MM.1S (cell line): ENCODE data around the gene SRCIN1.

Experiments
- DNase-seq: peaks from one replicate; pipeline ENCODE4 v3.0.0-alpha.2; 2015
- H2AFZ ChIP-seq: fragments of 300-600 bp; sonication (generic); 2 replicates; pipeline ENCODE4 v1.6.0; 2016; ENCODE audit warnings: antibody characterized with exemption, low read length
- H3F3A ChIP-seq: fragments of 300-600 bp; sonication (generic); 2 replicates; pipeline ENCODE4 v1.6.1; 2016; ENCODE audit warnings: mild to moderate bottlenecking, antibody characterized with exemption, low read length, moderate library complexity, mixed read lengths; ENCODE audit not compliant: insufficient read depth
- H3K27ac ChIP-seq: fragments of 300-600 bp; sonication (generic); 2 replicates; pipeline ENCODE4 v1.5.1; 2016; ENCODE audit warnings: mild to moderate bottlenecking, low read length
- H3K27me3 ChIP-seq: fragments of 300-600 bp; sonication (generic); replicated peaks from 2 replicates; pipeline ENCODE4 v1.6.0; 2016; ENCODE audit warnings: low read length; ENCODE audit not compliant: insufficient read depth
- H3K36me3 ChIP-seq: fragments of 300-600 bp; sonication (generic); replicated peaks from 2 replicates; pipeline ENCODE4 v1.6.1; 2016; ENCODE audit warnings: mild to moderate bottlenecking, low read length, mixed read lengths; ENCODE audit not compliant: insufficient read depth
- H3K4me1 ChIP-seq: fragments of 300-600 bp; sonication (generic); 2 replicates; pipeline ENCODE4 v1.6.1; 2016; ENCODE audit warnings: low read length, mixed read lengths
- H3K4me2 ChIP-seq: fragments of 300-600 bp; sonication (generic); 2 replicates; pipeline ENCODE4 v1.6.0; 2016; ENCODE audit warnings: low read depth, low read length
- H3K4me3 ChIP-seq: fragments of 300-600 bp; sonication (generic); 2 replicates; pipeline ENCODE4 v1.5.1; 2016; ENCODE audit warnings: low read length, mixed read lengths
- H3K79me2 ChIP-seq: fragments of 300-600 bp; sonication (generic); 2 replicates; pipeline ENCODE4 v1.6.1; 2016; ENCODE audit warnings: mixed run types, low read length, mixed read lengths
- H3K9ac ChIP-seq: fragments of 300-600 bp; sonication (generic); 2 replicates; pipeline ENCODE4 v1.6.1; 2016; ENCODE audit warnings: low read length, mixed read lengths
- H3K9me2 ChIP-seq: fragments of 300-600 bp; sonication (generic); replicated peaks from 2 replicates; pipeline ENCODE4 v1.6.1; 2016; ENCODE audit warnings: mild to moderate bottlenecking, low read length, mixed read lengths; ENCODE audit not compliant: insufficient read depth
- H3K9me3 ChIP-seq: fragments of 300-600 bp; sonication (generic); replicated peaks from 2 replicates; pipeline ENCODE4 v1.6.1; 2016; ENCODE audit warnings: mild to moderate bottlenecking, low read length, mixed read lengths; ENCODE audit not compliant: insufficient read depth
- H4K20me1 ChIP-seq: fragments of 300-600 bp; sonication (generic); 2 replicates; pipeline ENCODE4 v1.6.1; 2016; ENCODE audit warnings: mild to moderate bottlenecking, low read length, moderate library complexity, mixed read lengths; ENCODE audit not compliant: insufficient read depth
- EZH2 ChIP-seq: fragments of 300-600 bp; sonication (generic); optimal IDR thresholded peaks from 2 replicates; pipeline ENCODE3; 2017; ENCODE audit warnings: low read depth, mild to moderate bottlenecking, antibody characterized with exemption, low read length, mixed read lengths
- EZH2phosphoT487 ChIP-seq: fragments of 300-600 bp; sonication (generic); IDR thresholded peaks from 2 replicates; pipeline ENCODE4 v1.6.1; 2018; ENCODE audit warnings: antibody characterized with exemption, low read length
- TF ChIP-seq, protein P1 (sequence below): fragments of 300-600 bp; sonication (generic); IDR thresholded peaks from 2 replicates; pipeline ENCODE4 v1.5.1; 2016; ENCODE audit warnings: antibody characterized with exemption, low read length, mixed read lengths

Gene SRCIN1

DNA sequence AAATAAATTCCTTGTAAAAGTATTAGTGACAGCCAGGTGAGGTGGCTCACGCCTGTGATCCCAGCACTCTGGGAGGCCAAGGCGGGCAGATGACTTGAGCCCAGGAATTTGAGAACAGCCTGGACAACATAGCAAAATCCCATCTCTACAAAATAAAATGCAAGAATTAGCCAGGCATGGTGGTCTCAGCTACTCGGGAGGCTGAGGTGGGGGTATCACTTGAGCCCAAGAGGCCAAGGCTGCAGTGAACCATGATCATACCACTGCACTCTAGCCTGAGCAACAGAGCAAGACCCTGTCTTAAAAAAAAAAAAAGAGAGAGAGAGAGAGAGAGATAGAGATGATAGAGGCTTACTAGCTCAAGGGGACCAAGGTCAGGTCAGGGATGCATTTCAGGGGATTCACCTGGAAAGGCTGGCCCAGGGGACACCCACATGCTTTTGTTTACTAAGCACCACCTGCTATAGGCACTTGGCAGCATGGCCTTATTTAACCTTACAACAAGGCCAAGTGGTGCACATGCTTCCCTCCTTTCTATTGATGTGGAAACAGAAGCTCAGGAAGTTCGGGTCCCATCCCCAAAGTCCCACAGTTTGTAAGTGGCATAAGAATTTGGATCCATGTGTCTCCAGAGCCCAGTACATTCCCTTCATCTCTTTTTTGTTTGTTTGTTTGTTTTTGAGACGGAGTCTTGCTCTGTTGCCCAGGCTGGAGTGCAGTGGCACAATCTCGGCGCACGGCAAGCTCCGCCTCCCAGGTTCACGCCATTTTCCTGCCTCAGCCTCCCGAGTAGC, 12.4 kb upstream of the SRCIN1 start:
- Histone ChIP-seq H3F3A (no peaks in the 10 kb centered on the region), H3K27ac (no peak overlapping the region), H3K4me1 (no peaks in the 10 kb centered on the region), H2AFZ (no peak overlapping the region), H3K9me2 (no peaks in the 10 kb centered on the region), H3K9ac (no peak overlapping the region), H4K20me1 (no peaks in the 10 kb centered on the region), H3K4me3 (no peak overlapping the region), H3K79me2 (no peaks in the 10 kb centered on the region), H3K9me3 (no peaks in the 10 kb centered on the region), H3K27me3 (no peaks in the 10 kb centered on the region; the same call in 1 of the 2 replicates), H3K36me3 (no peaks in the 10 kb centered on the region), H3K4me2 (no peak overlapping the region)
- no peak for TF ChIP-seq EZH2
- no peak for TF ChIP-seq EZH2phosphoT487
- TF ChIP-seq, protein P1, sequence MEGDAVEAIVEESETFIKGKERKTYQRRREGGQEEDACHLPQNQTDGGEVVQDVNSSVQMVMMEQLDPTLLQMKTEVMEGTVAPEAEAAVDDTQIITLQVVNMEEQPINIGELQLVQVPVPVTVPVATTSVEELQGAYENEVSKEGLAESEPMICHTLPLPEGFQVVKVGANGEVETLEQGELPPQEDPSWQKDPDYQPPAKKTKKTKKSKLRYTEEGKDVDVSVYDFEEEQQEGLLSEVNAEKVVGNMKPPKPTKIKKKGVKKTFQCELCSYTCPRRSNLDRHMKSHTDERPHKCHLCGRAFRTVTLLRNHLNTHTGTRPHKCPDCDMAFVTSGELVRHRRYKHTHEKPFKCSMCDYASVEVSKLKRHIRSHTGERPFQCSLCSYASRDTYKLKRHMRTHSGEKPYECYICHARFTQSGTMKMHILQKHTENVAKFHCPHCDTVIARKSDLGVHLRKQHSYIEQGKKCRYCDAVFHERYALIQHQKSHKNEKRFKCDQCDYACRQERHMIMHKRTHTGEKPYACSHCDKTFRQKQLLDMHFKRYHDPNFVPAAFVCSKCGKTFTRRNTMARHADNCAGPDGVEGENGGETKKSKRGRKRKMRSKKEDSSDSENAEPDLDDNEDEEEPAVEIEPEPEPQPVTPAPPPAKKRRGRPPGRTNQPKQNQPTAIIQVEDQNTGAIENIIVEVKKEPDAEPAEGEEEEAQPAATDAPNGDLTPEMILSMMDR: no peak
- DNase-seq: no peak

DNA sequence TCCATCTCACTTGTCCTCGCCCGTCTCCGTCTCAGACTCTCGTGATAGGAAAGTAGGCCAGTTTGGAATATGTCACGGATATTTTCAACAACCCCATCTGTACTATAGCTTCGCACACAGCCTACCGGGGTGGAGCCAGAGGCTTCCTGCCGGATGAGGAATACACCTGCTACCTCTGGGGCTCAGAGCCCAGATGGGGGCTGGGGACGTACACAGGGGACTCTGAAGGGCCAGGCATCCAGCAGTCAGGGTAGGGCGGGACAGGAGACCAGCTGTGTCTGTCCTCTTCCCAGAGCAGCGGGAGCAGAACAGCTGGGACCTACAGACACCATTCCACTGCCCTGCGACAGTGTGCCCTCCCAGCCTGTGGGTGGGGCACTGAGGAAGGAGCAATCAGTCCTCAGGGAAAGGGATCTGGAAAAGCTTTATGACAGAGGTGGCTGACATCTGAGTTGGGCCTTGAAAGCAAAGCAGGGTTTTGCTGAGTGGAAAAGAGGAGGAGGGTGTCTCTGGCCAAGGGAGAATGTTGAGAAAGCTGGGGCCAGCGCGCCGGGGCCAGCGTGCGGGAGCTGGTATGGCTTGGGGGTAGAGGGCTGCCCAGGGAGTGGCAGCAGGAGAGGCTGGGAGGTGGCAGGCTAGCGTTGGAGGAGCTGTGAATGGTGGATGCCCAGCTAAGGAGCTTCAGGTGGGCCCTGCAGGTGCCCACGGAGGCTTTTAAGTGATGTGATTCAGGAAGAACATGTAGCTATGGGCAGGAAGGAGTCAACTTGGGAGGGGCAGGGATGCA, 11.5 kb upstream of the SRCIN1 start:
- DNase-seq: no peak

DNA sequence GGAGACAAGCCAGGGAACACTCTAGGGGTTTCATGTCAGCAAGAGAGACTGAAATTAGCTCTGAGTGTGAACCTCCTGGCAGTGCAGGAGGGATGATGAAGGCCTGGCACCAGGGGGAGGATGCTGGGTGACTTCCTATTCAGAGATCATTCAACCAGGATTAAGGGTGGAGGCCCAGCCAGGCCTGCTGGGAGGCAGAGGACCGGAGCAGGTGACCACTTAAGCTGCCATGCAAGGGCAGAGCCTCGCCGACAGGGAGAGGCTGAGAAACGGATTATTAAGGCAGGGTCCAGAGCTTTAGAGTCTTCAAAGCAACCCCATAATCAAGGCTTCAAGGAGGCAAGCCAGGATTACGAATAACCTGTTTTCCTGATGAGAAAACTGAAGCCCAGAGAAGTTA, 10.6 kb upstream of the SRCIN1 start:
- Histone ChIP-seq H2AFZ (no peak overlapping the region), H3K9ac (no peak overlapping the region), H3K79me2 (no peaks in the 10 kb centered on the region), H3K36me3 (no peaks in the 10 kb centered on the region), H3K4me1 (no peaks in the 10 kb centered on the region), H4K20me1 (no peaks in the 10 kb centered on the region), H3K4me3 (no peak overlapping the region), H3K9me3 (no peaks in the 10 kb centered on the region), H3K27me3 (no peaks in the 10 kb centered on the region; the same call in 1 of the 2 replicates), H3K27ac (no peak overlapping the region), H3K4me2 (no peak overlapping the region), H3F3A (no peaks in the 10 kb centered on the region), H3K9me2 (no peaks in the 10 kb centered on the region)
- no peak for DNase-seq
- TF ChIP-seq, protein P1: no peak
- TF ChIP-seq EZH2: no peak
- no peak for TF ChIP-seq EZH2phosphoT487

More for the DNA sequence above, 11.5 kb upstream of the SRCIN1 start:
- H3F3A ChIP-seq: no peaks in the 10 kb centered on the region
- no peaks in the 10 kb centered on the region for H3K9me2 ChIP-seq
- H3K4me2 ChIP-seq: no peak overlapping the region
- H3K27me3 ChIP-seq: no peaks in the 10 kb centered on the region; the same call in 1 of the 2 replicates
- no peak overlapping the region for H2AFZ ChIP-seq
- no peak overlapping the region for H3K27ac ChIP-seq
- no peak for TF ChIP-seq EZH2phosphoT487
- TF ChIP-seq EZH2: no peak
- TF ChIP-seq, protein P1: no peak
- no peak overlapping the region for H3K4me3 ChIP-seq
- H3K79me2 ChIP-seq: no peaks in the 10 kb centered on the region
- no peak overlapping the region for H3K9ac ChIP-seq
- no peaks in the 10 kb centered on the region for H3K36me3 ChIP-seq
- H3K9me3 ChIP-seq: no peaks in the 10 kb centered on the region
- no peaks in the 10 kb centered on the region for H3K4me1 ChIP-seq
- no peaks in the 10 kb centered on the region for H4K20me1 ChIP-seq
